ENCODE data around the gene KLHL29.

- TF ChIP-seq CTCF (conservative IDR thresholded peaks at IDR 0.05; ENCODE audit: low read length) = no peak
- TF ChIP-seq EZH2phosphoT487 (IDR thresholded peaks at IDR 0.05; ENCODE audit: borderline replicate concordance, low read depth, low read length) = no peak
These were observed 215.4 kb downstream of the KLHL29 start for GRCh38 chr2:23600346-23600745.

All from OCI-LY7 (cell line).